Neutrophil (primary cell): ENCODE results near the gene ARF1.

Experiments
- H3K27ac ChIP-seq: fragments of 200-600 bp; sonication (generic); 2 replicates; pipeline ENCODE4 v1.5.1; 2016; ENCODE audit warnings: mild to moderate bottlenecking, moderate library complexity
- H3K27me3 ChIP-seq: fragments of 200-600 bp; sonication (generic); 2 replicates; pipeline ENCODE4 v1.6.0; 2016; ENCODE audit warnings: mild to moderate bottlenecking
- H3K36me3 ChIP-seq: fragments of 200-600 bp; sonication (generic); 2 replicates; pipeline ENCODE4 v1.5.1; 2017
- H3K4me1 ChIP-seq, 2 experiments: fragments of 200-600 bp in 1 of 2; sonication (generic) in 1 of 2; 1 replicate in 1 of 2; 2 replicates in 1 of 2; pipeline versions ENCODE4 v1.5.1 to v1.6.1; 2013 to 2016; ENCODE audit warnings: low read depth in 1 of 2, low read length in 1 of 2, mild to moderate bottlenecking in 1 of 2, moderate library complexity in 1 of 2; ENCODE audit not compliant: control insufficient read depth in 1 of 2, insufficient read depth in 1 of 2
- H3K4me3 ChIP-seq, 2 experiments: fragments of 200-600 bp in 1 of 2; sonication (generic) in 1 of 2; 1 replicate in 1 of 2; 2 replicates in 1 of 2; pipeline ENCODE4 v1.5.1; 2013 to 2016; ENCODE audit warnings: low read depth in 1 of 2, low read length in 1 of 2, mild to moderate bottlenecking in 1 of 2, moderate library complexity in 1 of 2
- H3K9me3 ChIP-seq: fragments of 200-600 bp; sonication (generic); 2 replicates; pipeline ENCODE4 v1.5.1; 2016
- TF ChIP-seq, protein P1 (sequence below): fragments of 200-600 bp; sonication (generic); IDR thresholded peaks from 2 replicates; pipeline ENCODE4 v1.5.1; 2016; ENCODE audit warnings: antibody characterized with exemption

The ARF1 gene

DNA sequence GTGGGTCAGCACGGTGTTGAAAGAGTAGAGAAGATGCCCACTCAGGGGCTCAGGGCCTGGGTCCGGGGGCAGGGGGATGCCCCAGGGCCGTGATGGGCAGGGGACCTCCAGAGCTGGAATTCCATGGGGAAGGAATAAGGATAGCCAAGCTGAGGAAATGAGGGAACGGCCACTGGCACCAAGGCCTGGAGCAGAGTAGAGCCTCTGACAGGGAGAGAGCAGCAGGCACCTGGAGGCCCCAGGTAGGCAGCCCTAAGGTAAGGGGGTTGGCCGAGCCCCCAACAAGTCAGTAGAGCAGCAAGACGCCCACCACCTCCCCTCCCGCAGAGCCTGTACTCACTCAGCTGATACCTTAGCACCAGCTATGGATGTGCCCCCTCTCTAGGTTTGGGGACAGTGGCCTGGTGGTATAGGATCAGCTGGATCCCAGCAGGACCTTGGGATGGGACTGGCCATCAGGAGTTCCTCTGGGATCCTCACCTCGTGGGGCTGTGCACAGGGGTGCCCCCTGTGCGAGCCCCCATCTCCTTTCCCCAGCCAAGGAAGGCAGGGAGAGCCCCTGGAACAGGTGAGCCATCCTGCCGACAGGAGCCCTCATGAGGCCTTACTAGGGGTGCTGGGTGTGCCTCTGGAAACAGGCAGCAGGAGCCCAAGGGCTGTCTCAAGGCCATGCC lies 21.0 kb upstream of the ARF1 start:
- no peak overlapping the region for H3K4me3 ChIP-seq
- no peaks in the 10 kb centered on the region for H3K9me3 ChIP-seq
- H3K27ac ChIP-seq = no peak overlapping the region
- H3K27me3 ChIP-seq = peaks cover 91% of the 10 kb centered on the region
- H3K4me1 ChIP-seq = peaks cover 14 to 23% of the 10 kb centered on the region in 2 experiments
- no peaks in the 10 kb centered on the region for H3K36me3 ChIP-seq
- TF ChIP-seq, protein P1, sequence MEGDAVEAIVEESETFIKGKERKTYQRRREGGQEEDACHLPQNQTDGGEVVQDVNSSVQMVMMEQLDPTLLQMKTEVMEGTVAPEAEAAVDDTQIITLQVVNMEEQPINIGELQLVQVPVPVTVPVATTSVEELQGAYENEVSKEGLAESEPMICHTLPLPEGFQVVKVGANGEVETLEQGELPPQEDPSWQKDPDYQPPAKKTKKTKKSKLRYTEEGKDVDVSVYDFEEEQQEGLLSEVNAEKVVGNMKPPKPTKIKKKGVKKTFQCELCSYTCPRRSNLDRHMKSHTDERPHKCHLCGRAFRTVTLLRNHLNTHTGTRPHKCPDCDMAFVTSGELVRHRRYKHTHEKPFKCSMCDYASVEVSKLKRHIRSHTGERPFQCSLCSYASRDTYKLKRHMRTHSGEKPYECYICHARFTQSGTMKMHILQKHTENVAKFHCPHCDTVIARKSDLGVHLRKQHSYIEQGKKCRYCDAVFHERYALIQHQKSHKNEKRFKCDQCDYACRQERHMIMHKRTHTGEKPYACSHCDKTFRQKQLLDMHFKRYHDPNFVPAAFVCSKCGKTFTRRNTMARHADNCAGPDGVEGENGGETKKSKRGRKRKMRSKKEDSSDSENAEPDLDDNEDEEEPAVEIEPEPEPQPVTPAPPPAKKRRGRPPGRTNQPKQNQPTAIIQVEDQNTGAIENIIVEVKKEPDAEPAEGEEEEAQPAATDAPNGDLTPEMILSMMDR = no peak

DNA sequence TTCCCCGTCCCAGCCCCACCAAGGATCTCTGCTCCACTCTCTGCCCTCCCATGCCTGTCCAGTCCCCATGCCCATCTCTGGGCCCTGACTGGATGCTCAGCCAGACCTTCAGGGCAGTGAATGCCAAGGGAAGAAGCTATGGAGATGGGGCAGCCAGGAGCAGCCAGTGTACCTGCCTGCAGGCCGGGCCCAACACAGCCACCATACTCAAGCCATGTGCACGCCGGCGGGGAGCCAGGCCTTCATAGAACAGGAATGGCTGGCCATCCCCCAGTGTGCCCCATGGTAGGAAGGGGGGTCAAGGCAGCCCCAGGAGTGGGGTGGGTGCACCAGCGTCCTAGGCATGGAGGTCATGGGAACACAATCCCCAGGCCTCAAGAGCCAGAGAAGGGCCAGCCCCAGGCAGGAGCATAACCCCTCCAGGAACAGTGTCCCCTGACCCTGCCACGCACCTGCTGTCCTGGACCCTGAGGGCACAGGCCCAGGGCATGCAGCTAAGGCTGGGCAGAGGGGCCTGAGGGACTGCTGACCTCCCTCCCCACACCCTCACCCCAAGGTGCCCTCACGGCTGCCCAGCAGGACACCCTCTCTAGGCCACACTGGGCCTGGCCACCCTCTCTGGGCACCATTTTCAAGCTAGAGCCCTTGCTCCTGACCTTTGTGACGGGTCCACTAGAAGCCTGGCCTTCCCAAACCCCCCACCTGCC lies 20.3 kb upstream of the ARF1 start:
- TF ChIP-seq, protein P1 = no peak
- Histone ChIP-seq H3K27ac (no peak overlapping the region), H3K27me3 (peaks cover 91% of the 10 kb centered on the region), H3K9me3 (no peaks in the 10 kb centered on the region), H3K36me3 (no peaks in the 10 kb centered on the region), H3K4me3 (no peak overlapping the region), H3K4me1 (peaks cover 14 to 23% of the 10 kb centered on the region in 2 experiments)

DNA sequence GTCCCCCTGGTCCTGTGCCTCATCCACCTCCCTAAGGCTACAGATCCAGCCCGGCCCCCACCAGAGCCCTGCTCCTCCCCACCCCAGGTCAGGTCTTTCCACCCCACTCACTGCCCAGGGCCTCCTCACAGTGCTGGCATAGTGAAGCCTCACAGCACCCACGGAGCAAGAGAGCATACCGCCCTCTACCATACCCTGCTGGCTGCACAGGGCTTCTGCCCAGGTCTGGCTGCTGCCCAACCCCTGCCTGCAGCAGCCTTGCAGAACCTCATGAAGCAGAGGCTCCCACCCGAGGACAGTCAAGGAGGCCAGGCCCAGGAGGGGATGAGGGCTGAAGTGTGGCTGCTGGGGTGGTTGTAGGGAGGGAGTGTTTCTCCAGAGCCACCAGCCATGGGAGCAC lies 19.7 kb upstream of the ARF1 start:
- Histone ChIP-seq H3K4me1 (peaks cover 14 to 23% of the 10 kb centered on the region in 2 experiments), H3K27me3 (peaks cover 91% of the 10 kb centered on the region), H3K36me3 (no peaks in the 10 kb centered on the region), H3K9me3 (no peaks in the 10 kb centered on the region), H3K4me3 (no peak overlapping the region), H3K27ac (no peak overlapping the region)
- TF ChIP-seq, protein P1 = no peak

DNA sequence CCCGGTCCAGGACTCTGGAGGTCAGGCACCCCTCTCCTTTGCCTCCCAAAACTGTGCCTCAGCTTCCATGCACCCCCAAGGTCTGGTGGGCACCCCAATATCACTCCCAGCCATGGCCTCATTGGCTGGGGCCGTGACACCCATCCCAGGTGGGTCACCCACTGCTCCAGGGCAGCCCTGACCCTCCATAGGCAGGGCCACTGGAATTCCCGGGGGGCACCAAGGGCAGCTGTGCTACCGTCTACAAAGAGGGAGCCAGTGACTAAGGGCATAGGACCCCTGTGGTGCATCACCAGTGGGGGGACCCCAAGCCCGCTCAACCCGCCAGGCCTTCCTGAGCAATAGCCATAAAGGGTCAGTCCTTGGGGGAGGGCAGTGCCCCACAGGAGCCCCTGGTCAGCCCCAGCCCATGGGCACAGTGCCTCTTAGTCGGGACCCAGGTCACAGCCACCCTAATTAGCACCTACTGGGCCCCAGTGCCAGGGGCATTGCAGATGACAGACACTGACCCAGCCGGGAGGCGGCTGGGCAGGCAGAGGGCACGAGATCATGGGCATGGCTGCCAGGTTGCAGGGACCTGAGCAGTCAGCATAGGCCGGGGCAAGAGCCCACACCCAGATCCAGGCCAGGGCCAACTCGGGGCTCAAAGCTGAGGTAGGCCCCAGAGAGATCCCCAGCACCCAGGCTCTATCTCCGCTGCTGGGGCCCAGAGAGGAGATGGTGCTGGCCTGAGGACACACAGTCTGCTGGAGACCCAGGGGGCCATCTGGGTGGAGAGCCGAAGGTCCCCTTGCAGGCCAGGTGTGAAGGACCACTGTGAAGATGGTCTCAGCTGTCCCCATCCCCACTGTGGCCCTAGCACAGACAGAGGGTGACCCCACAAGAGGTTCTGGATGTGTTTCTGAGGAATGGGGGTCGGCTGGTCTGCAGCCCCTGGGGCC lies 19.0 kb upstream of the ARF1 start:
- H3K27me3 ChIP-seq = peaks cover 91% of the 10 kb centered on the region
- H3K27ac ChIP-seq = no peak overlapping the region
- H3K9me3 ChIP-seq = no peaks in the 10 kb centered on the region
- TF ChIP-seq, protein P1 = no peak
- no peaks in the 10 kb centered on the region for H3K36me3 ChIP-seq
- no peak overlapping the region for H3K4me3 ChIP-seq
- peaks cover 14 to 23% of the 10 kb centered on the region in 2 experiments for H3K4me1 ChIP-seq

DNA sequence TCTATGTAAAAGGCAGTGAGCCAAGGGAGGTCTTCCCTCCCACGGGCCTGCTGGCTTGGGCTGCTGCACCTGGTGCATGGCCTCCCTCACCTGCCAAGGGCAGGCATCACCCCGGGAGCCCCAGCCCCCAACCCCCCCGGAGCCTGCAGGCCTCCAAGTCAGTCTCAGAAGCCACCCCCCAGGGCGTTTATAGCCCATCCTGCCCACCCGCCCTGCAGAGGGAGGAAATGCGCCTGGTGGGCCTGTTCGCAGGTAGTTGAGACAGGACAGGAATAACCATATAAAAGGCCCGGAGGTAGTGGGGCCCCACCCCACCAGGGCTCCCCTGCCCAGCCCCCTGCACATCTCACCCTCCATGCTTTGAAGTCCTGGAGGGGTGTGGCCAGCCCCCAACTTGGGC lies 18.2 kb upstream of the ARF1 start:
- H3K4me3 ChIP-seq = no peak overlapping the region
- H3K36me3 ChIP-seq = no peaks in the 10 kb centered on the region
- H3K9me3 ChIP-seq = no peaks in the 10 kb centered on the region
- peaks cover 14 to 16% of the 10 kb centered on the region in 2 experiments for H3K4me1 ChIP-seq
- H3K27me3 ChIP-seq = peaks cover 91% of the 10 kb centered on the region
- TF ChIP-seq, protein P1 = no peak
- H3K27ac ChIP-seq = no peak overlapping the region
